ENCODE results near the gene MAFF. TPM values are rescaled to one million over a fixed set of nuclear protein-coding genes. Genes with fewer than 3 reads are reported as not detected.

Gene MAFF
- total and polyA plus RNA-seq, 2 donors from 2014 or later, result 2.2 to 23.4 TPM

DNA sequence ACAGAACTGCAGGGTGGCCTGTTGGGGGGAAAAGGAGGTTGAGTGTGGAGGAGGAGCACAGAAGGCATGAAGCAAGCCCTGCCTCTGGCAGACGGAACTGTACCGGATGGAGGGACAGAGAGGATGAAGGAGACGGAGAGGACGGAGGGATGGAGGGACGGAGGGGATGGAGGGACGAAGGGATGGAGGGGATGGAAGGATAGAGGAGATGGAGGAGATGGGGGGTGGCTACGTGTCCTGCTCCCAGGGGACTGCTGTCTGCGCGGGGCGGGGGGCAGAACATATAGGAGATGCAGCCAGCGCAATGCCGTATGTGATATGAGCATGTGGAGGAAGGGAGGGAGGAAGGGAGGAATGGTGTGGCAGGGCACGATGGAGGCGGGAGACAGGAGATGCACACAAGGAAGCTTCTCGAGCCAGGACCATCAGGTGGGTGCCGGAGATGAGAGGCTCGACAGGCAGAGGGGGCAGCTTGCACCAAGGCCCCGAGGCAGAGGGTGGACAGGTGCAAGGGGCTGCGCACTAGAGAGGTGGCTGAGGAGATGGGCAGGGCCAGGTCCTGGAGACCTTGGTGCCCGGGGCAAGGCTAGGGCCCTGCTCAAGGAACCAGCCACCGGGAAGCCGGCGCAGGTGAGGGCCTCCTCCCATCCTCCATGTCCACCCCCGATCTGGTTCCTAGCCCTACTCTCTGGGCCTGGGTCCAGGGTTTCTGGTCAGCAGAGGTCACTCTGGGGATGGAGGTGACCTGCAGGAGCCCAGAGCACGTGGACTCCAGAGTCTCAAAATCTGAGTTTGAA lies 25.3 kb downstream of the MAFF start:
- TF ChIP-seq, protein P1, sequence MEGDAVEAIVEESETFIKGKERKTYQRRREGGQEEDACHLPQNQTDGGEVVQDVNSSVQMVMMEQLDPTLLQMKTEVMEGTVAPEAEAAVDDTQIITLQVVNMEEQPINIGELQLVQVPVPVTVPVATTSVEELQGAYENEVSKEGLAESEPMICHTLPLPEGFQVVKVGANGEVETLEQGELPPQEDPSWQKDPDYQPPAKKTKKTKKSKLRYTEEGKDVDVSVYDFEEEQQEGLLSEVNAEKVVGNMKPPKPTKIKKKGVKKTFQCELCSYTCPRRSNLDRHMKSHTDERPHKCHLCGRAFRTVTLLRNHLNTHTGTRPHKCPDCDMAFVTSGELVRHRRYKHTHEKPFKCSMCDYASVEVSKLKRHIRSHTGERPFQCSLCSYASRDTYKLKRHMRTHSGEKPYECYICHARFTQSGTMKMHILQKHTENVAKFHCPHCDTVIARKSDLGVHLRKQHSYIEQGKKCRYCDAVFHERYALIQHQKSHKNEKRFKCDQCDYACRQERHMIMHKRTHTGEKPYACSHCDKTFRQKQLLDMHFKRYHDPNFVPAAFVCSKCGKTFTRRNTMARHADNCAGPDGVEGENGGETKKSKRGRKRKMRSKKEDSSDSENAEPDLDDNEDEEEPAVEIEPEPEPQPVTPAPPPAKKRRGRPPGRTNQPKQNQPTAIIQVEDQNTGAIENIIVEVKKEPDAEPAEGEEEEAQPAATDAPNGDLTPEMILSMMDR (IDR thresholded peaks at IDR 0.05; ENCODE audit: borderline replicate concordance, extremely low read depth, insufficient read depth), result no peak
- Histone ChIP-seq H3K9ac (ENCODE audit: low read length in 3 of 3) (no peak overlapping the region), H3K4me3 (ENCODE audit: low read length in 3 of 3) (no peak overlapping the region), H3K27ac (ENCODE audit: low read depth in 2 of 2, low read length in 2 of 2) (no peak overlapping the region), H3K27me3 (ENCODE audit: control insufficient read depth, insufficient read depth, low read length) (no peaks in the 10 kb centered on the region), H3K9me3 (ENCODE audit: control insufficient read depth in 2 of 3, insufficient read depth in 1 of 3, low read length in 3 of 3) (no peaks in the 10 kb centered on the region), H3K4me1 (ENCODE audit: control insufficient read depth in 2 of 3, insufficient read depth in 2 of 3, low read depth in 1 of 3, low read length in 3 of 3) (peaks cover 0 to 2% (median 0%) of the 10 kb centered on the region in 3 donors), H3K36me3 (ENCODE audit: control insufficient read depth in 2 of 3, insufficient read depth in 3 of 3, low read length in 3 of 3) (peaks cover 0 to 15% (median 11%) of the 10 kb centered on the region in 3 donors)
- FAIRE-seq, result no peak
- DNase-seq, result no peak
- intact Hi-C loops (cut with DNase I), result no loop called here

DNA sequence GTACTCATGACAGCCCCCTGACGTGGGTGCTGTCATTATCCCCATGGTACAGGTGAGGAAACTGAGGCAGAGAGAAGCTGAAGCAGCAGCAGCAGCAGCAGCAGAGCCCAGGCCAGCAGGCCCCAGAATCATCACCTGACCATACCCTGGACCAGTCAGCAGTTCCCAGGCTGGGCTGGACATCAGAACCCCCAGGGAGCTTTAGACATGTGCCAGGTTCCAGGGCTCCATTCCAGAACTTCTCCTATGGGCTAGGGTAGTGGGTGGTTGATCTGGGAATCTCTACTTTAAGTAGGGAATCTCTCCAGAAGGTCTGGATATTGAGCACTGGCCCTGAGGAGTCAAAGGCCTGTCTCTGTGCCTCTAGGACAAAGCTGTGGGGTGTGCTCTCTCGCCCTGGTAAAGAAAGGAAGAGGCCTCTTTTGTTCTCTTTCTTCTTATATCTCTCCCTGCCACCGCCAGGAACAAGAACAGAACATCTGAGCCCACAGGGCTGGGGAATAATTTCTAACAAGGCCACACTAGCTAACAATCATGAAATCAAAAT lies 26.6 kb downstream of the MAFF start:
- peaks cover 0 to 15% (median 15%) of the 10 kb centered on the region in 3 donors for H3K36me3 ChIP-seq (ENCODE audit: control insufficient read depth in 2 of 3, insufficient read depth in 3 of 3, low read length in 3 of 3)
- peaks cover 0 to 2% (median 0%) of the 10 kb centered on the region in 3 donors for H3K4me1 ChIP-seq (ENCODE audit: control insufficient read depth in 2 of 3, insufficient read depth in 2 of 3, low read depth in 1 of 3, low read length in 3 of 3)
- DNase-seq (no peak), FAIRE-seq (no peak)
- TF ChIP-seq, protein P1 (IDR thresholded peaks at IDR 0.05; ENCODE audit: borderline replicate concordance, extremely low read depth, insufficient read depth), result no peak
- intact Hi-C loops (cut with DNase I), result no loop called here
- H3K27ac ChIP-seq (ENCODE audit: low read depth in 2 of 2, low read length in 2 of 2), result peak overlapping the region; percentile 3 to 27
- H3K9ac ChIP-seq (ENCODE audit: low read length in 3 of 3), result no peak overlapping the region
- no peak overlapping the region for H3K4me3 ChIP-seq (ENCODE audit: low read length in 3 of 3)
- no peaks in the 10 kb centered on the region for H3K27me3 ChIP-seq (ENCODE audit: control insufficient read depth, insufficient read depth, low read length)
- H3K9me3 ChIP-seq (ENCODE audit: control insufficient read depth in 2 of 3, insufficient read depth in 1 of 3, low read length in 3 of 3), result no peaks in the 10 kb centered on the region

DNA sequence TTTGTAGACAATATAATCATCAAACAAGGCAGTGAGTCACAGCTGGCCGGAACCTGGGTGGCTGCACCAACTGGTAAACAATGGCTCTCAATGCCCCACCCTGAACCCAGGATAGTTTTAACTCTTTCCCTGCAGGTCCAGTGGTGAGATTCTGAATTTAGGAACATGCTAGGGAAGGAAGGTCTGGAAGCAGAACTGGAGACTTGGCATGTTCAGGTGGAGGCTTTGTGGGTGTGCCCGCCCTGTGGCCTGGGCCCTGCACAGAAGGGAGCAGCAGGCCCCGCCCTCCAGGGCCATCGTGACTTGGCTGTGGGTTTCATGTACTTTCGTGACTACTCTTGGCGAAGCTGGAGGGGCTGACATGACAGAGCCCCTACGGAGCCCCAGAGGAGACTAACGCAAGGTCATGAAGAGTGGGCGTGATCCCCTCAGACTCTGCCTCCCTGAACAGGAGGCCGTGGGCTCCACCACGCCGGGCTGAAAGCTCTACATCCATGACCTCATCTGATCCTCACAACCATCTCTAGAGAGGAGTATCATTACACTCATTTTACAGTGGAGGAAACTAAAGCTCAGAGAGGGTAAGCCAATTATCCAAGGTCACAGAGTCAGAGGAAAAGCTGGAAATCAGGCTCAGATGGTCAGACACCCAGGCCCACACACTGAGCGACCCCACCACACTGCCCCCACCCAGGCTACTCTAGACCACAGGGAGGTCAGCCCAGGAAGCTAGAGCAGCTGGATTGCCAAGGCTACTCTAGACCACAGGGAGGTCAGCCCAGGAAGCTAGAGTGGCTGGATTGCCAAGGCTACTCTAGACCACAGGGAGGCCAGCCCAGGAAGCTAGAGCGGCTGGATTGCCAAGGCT lies 27.3 kb downstream of the MAFF start:
- Histone ChIP-seq H3K9ac (ENCODE audit: low read length in 3 of 3) (no peak overlapping the region), H3K4me3 (ENCODE audit: low read length in 3 of 3) (no peak overlapping the region), H3K4me1 (ENCODE audit: control insufficient read depth in 2 of 3, insufficient read depth in 2 of 3, low read depth in 1 of 3, low read length in 3 of 3) (peaks cover 0 to 2% (median 0%) of the 10 kb centered on the region in 3 donors)

More for the DNA sequence above, 27.3 kb downstream of the MAFF start:
- FAIRE-seq (no peak), DNase-seq (no peak)
- Histone ChIP-seq H3K27me3 (ENCODE audit: control insufficient read depth, insufficient read depth, low read length) (no peaks in the 10 kb centered on the region), H3K36me3 (ENCODE audit: control insufficient read depth in 2 of 3, insufficient read depth in 3 of 3, low read length in 3 of 3) (peaks cover 0 to 15% (median 15%) of the 10 kb centered on the region in 3 donors), H3K9me3 (ENCODE audit: control insufficient read depth in 2 of 3, insufficient read depth in 1 of 3, low read length in 3 of 3) (no peaks in the 10 kb centered on the region), H3K27ac (ENCODE audit: low read depth in 2 of 2, low read length in 2 of 2) (peak overlapping the region; percentile 36 to 44)
- intact Hi-C loops (cut with DNase I), result no loop called here
- TF ChIP-seq, protein P1 (IDR thresholded peaks at IDR 0.05; ENCODE audit: borderline replicate concordance, extremely low read depth, insufficient read depth), result no peak

Measured in kidney (tissue), 14 donors.